VCaP (cell line): Measurements from ENCODE around the gene CDK11A.
"Not testable (repeated sequence)": the region's sequence is repeated elsewhere in the genome, so short reads cannot be mapped to it uniquely, and the experiment has no call there.

Experiments
- H3K27ac ChIP-seq: fragments of 450-650 bp; 2 replicates; pipeline ENCODE4 v1.5.1; 2017
- CTCF ChIP-seq: fragments of 450-650 bp; conservative IDR thresholded peaks from 2 replicates; pipeline ENCODE4 v1.5.1; 2017; ENCODE audit warnings: mild to moderate bottlenecking, moderate library complexity

The CDK11A gene

GRCh38 chr1:1666526-1666925, 57.6 kb downstream of the CDK11A start:
- H3K27ac ChIP-seq, result no peak overlapping the region
- TF ChIP-seq CTCF, result no peak

GRCh38 chr1:1665815-1666251, 58.3 kb downstream of the CDK11A start:
- H3K27ac ChIP-seq, result no peak overlapping the region
- peak; percentile 64 for TF ChIP-seq CTCF

GRCh38 chr1:1664941-1665814, 59.0 kb downstream of the CDK11A start:
- TF ChIP-seq CTCF, result no peak
- no peak overlapping the region for H3K27ac ChIP-seq

GRCh38 chr1:1664318-1664717, 59.8 kb downstream of the CDK11A start:
- H3K27ac ChIP-seq, result not testable (repeated sequence)

GRCh38 chr1:1662830-1663560, 61.2 kb downstream of the CDK11A start:
- H3K27ac ChIP-seq, result not testable (repeated sequence)

GRCh38 chr1:1662392-1662791, 61.8 kb downstream of the CDK11A start:
- H3K27ac ChIP-seq, result not testable (repeated sequence)

- H3K27ac ChIP-seq, result peak within 1 kb of the TSS; percentile 94
- TF ChIP-seq CTCF, result peak; percentile 68
Measured at GRCh38 chr1:1658583-1659549, 65.3 kb downstream of the CDK11A start, which contains the start of gene CDK11B. Gene CDK11B (minus strand): TSS chr1:1659004. CDS start chr1:1657485, 1,519 bp downstream.
